Large intestine (tissue), 3 donors: ENCODE data around the gene EIF2S1. TPM values are rescaled to one million over a fixed set of nuclear protein-coding genes. Genes with fewer than 3 reads are reported as not detected.
"Not testable (repeated sequence)": the region's sequence is repeated elsewhere in the genome, so short reads cannot be mapped to it uniquely, and the experiment has no call there.

ENCODE experiments used
- DNase-seq, 2 donors: peaks; one replicate each; pipeline versions ENCODE4 v3.0.0 to v3.0.0-alpha.2; 2013
- H3K27ac ChIP-seq: one replicate; pipeline ENCODE4 v1.5.1; 2013; ENCODE audit warnings: low read length
- H3K27me3 ChIP-seq: 2 replicates; pipeline ENCODE4 v1.6.1; 2013; ENCODE audit warnings: low read length; ENCODE audit not compliant: control insufficient read depth, insufficient read depth
- H3K36me3 ChIP-seq: 2 replicates; pipeline ENCODE4 v1.6.1; 2013; ENCODE audit warnings: low read length; ENCODE audit not compliant: control insufficient read depth, insufficient read depth
- H3K4me1 ChIP-seq: one replicate; pipeline ENCODE4 v1.6.1; 2013; ENCODE audit warnings: low read length; ENCODE audit not compliant: control insufficient read depth, insufficient read depth
- H3K4me3 ChIP-seq: one replicate; pipeline ENCODE4 v1.5.1; 2013; ENCODE audit warnings: low read length
- H3K9me3 ChIP-seq: one replicate; pipeline ENCODE4 v1.6.1; 2013; ENCODE audit warnings: mild to moderate bottlenecking, low read depth, low read length, moderate library complexity; ENCODE audit not compliant: control insufficient read depth
- WGBS: methylation state at CpG from one replicate; pipeline ENCODE4 v1.1.5; 2013; ENCODE audit warnings: low lambda C conversion rate; ENCODE audit not compliant: insufficient coverage; 5-methylcytosine and 5-hydroxymethylcytosine counted together
- polyA plus RNA-seq: library from polyadenylated mRNA; unstranded; fragments of 120-200 nt; gene quantifications from one replicate; pipeline ENCODE4 v1.2.1, GENCODE V29; 2013

Gene EIF2S1
- polyA plus RNA-seq, 1 donor: 85.7 TPM

DNA sequence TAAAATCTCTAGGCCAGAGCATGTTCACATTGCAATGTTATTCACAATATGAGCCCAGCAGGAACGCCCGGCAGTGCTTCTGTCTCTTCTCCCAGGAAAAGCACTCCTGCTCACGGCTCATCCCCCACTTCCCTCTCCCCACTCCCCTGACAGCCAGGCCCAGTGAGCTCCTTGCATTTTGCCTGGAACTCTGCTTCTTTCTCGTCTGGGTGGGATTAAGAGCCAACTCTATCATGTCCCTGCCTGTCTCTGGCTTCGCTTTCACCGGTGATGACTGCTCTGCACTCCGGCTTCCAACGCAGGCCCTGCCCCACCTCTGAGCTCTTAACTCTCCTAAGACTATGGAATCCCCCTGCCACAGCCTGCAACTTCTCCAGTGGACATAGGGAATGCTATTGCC lies 49.3 kb downstream of the EIF2S1 start:
- no peak overlapping the region for H3K4me3 ChIP-seq
- H3K36me3 ChIP-seq: no peaks in the 10 kb centered on the region
- no peak overlapping the region for H3K27ac ChIP-seq
- H3K4me1 ChIP-seq: peaks cover 18% of the 10 kb centered on the region
- 80% methylated on average over 2 of the region's 8 CpGs for WGBS
- H3K9me3 ChIP-seq: no peaks in the 10 kb centered on the region
- DNase-seq: no peak
- H3K27me3 ChIP-seq: peaks cover 4% of the 10 kb centered on the region

GRCh38 chr14:67410313-67410712 lies 50.2 kb downstream of the EIF2S1 start:
- WGBS: 40% methylated on average over 1 of the region's 9 CpGs
- no peaks in the 10 kb centered on the region for H3K36me3 ChIP-seq
- H3K27me3 ChIP-seq: peaks cover 4% of the 10 kb centered on the region
- H3K4me3 ChIP-seq: no peak overlapping the region
- DNase-seq: peak; percentile 77 to 92
- H3K4me1 ChIP-seq: peaks cover 18% of the 10 kb centered on the region
- H3K9me3 ChIP-seq: no peaks in the 10 kb centered on the region
- peak overlapping the region; percentile 55 for H3K27ac ChIP-seq

DNA sequence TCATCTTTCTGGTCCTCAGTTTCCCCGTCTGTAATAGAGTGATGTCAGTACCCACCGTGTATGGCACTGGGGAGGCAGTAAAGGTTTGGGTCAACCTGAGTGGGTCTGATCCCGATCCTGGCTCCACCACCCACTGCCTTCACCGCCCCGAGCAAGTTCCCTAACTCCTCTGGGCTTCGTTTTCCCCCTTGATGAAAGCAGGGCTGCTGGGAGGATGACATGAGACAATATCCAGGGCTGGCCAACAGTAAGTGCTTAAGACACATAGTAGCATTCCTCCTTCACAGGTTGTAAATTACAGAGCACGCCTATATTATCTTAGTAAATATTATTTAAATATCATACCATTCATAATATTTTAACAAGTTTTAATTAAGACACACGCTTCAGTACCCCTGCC lies 51.2 kb downstream of the EIF2S1 start:
- H3K4me3 ChIP-seq: peak overlapping the region; percentile 64
- peak in 1 of 2 donors; percentile 46 for DNase-seq
- no peaks in the 10 kb centered on the region for H3K36me3 ChIP-seq
- no CpG with 5 or more reads among the region's 8 CpGs for WGBS
- H3K27ac ChIP-seq: peak overlapping the region; percentile 55
- H3K27me3 ChIP-seq: peaks cover 4% of the 10 kb centered on the region
- no peaks in the 10 kb centered on the region for H3K9me3 ChIP-seq
- peaks cover 18% of the 10 kb centered on the region for H3K4me1 ChIP-seq

DNA sequence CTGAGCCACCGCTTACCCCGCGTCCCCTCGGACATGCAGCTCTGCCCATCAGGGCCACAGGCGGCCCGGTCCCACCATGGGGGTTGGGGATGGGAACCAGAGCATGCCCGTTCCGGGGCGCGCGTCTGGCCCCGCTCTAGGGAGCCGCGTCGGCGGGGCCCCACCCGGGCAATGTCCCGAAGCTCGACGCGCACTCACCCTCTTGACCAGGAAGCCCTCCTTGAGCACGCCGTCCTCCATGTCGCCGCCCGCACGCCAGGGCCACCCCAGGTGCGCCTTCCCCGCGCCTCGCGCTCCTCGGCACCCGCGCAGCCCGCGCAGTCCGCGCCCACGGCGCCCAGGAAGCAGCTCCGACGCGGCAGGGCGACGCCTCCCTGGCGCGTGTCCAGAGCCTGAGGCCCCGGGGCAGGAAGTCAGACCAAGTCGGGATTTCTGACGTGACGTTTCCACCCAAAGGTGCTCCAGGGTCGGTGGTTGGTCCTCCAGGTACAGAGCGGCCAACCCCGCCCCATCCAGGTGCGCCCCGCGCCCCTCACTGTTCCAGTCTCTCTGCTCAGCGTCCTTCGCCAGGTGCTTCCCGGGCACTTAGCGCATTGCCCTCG lies 51.8 kb downstream of the EIF2S1 start, which contains the start of gene PLEK2:
Gene PLEK2, minus strand, starts transcription at position 346 of the 602 bp plus-strand sequence. Its CDS starts 106 bp downstream, at position 240.
- Histone ChIP-seq H3K4me1 (peaks cover 18% of the 10 kb centered on the region), H3K27ac (peak within 1 kb of the TSS; percentile 55), H3K9me3 (no peaks in the 10 kb centered on the region), H3K36me3 (no peaks in the 10 kb centered on the region), H3K4me3 (peak within 1 kb of the TSS; percentile 64), H3K27me3 (peaks cover 4% of the 10 kb centered on the region)
- no CpG with 5 or more reads among the region's 63 CpGs for WGBS
- DNase-seq: peak; percentile 78 to 94

- Histone ChIP-seq H3K9me3 (no peaks in the 10 kb centered on the region), H3K27me3 (peaks cover 4% of the 10 kb centered on the region), H3K27ac (no peak overlapping the region), H3K36me3 (no peaks in the 10 kb centered on the region), H3K4me3 (no peak overlapping the region), H3K4me1 (peaks cover 23% of the 10 kb centered on the region)
- no peak for DNase-seq
- WGBS: no CpG with 5 or more reads among the region's 3 CpGs
These were observed 54.0 kb downstream of the EIF2S1 start for GRCh38 chr14:67413806-67414769.

- not testable (repeated sequence) for DNase-seq, H3K9me3 ChIP-seq
These were observed 55.5 kb downstream of the EIF2S1 start for GRCh38 chr14:67415610-67416009.

DNA sequence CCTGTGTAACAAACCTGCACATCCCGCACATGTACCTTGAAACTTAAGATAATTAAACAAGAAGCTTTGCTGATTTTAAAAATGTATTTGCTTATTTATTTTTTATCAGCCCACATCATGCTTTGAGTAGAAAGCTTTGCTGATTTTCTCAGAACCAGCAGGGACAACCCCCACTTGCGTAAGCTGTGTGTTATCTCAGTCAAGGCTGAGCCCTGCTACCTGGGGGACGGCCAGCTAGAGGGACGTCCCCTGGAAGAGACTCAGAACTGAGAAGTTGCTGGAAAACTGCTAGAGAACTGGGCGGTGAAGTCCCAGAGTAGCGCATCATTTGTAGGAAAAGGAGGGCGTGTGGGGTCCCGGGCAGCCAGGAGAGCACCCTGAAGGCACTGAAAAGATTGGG lies 56.0 kb downstream of the EIF2S1 start:
- no peaks in the 10 kb centered on the region for H3K36me3 ChIP-seq
- H3K4me1 ChIP-seq: peaks cover 18% of the 10 kb centered on the region
- WGBS: 60% methylated on average over 4 of the region's 8 CpGs
- DNase-seq: peak; percentile 40 to 63
- no peak overlapping the region for H3K4me3 ChIP-seq
- no peak overlapping the region for H3K27ac ChIP-seq
- peaks cover 4% of the 10 kb centered on the region for H3K27me3 ChIP-seq
- H3K9me3 ChIP-seq: no peaks in the 10 kb centered on the region

More at GRCh38 chr14:67415610-67416009, 55.5 kb downstream of the EIF2S1 start:
- H3K4me3 ChIP-seq, H3K27me3 ChIP-seq, H3K27ac ChIP-seq, H3K36me3 ChIP-seq: not testable (repeated sequence)
- WGBS: 93% methylated on average over 3 of the region's 5 CpGs
- peaks cover 23% of the 10 kb centered on the region for H3K4me1 ChIP-seq

- WGBS: no CpG with 5 or more reads among the region's 2 CpGs
- Histone ChIP-seq H3K27me3 (peaks cover 4% of the 10 kb centered on the region), H3K4me1 (peaks cover 15% of the 10 kb centered on the region), H3K27ac (no peak overlapping the region), H3K9me3 (no peaks in the 10 kb centered on the region), H3K36me3 (no peaks in the 10 kb centered on the region), H3K4me3 (no peak overlapping the region)
- no peak for DNase-seq
These were observed 56.7 kb downstream of the EIF2S1 start for GRCh38 chr14:67416810-67417209.

DNA sequence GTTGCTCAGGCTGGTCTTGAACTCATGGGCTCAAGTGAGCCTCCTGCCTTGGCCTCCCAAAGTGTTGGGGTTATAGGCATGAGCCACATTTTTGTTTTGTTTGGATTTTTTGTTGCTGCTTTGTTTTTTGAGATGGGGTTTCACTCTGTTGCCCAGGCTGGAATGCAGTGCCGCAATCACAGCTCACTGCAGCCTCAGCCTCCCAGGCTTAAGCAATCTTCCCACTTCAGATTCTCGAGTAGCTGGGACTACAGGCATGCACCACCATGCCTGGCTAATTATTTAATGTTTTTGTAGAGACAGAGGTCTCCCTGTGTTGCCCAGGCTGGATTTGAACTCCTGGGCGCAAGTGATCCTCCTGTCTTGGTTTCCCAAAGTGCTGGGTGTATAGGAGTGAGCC lies 57.5 kb downstream of the EIF2S1 start:
- no peaks in the 10 kb centered on the region for H3K36me3 ChIP-seq
- H3K9me3 ChIP-seq: no peaks in the 10 kb centered on the region
- no CpG with 5 or more reads among the region's 3 CpGs for WGBS
- DNase-seq: no peak
- no peak overlapping the region for H3K27ac ChIP-seq
- no peak overlapping the region for H3K4me3 ChIP-seq
- H3K27me3 ChIP-seq: no peaks in the 10 kb centered on the region
- H3K4me1 ChIP-seq: peaks cover 10% of the 10 kb centered on the region

GRCh38 chr14:67418401-67419191 lies 58.5 kb downstream of the EIF2S1 start:
- Histone ChIP-seq H3K4me1 (peaks cover 10% of the 10 kb centered on the region), H3K4me3 (no peak overlapping the region), H3K27ac (peak overlapping the region; percentile 59), H3K36me3 (no peaks in the 10 kb centered on the region), H3K9me3 (no peaks in the 10 kb centered on the region), H3K27me3 (no peaks in the 10 kb centered on the region)
- DNase-seq: peak; percentile 85
- WGBS: no CpG with 5 or more reads among the region's 11 CpGs
